ENCODE results near the gene FBXW12.

FBXW12 gene

DNA sequence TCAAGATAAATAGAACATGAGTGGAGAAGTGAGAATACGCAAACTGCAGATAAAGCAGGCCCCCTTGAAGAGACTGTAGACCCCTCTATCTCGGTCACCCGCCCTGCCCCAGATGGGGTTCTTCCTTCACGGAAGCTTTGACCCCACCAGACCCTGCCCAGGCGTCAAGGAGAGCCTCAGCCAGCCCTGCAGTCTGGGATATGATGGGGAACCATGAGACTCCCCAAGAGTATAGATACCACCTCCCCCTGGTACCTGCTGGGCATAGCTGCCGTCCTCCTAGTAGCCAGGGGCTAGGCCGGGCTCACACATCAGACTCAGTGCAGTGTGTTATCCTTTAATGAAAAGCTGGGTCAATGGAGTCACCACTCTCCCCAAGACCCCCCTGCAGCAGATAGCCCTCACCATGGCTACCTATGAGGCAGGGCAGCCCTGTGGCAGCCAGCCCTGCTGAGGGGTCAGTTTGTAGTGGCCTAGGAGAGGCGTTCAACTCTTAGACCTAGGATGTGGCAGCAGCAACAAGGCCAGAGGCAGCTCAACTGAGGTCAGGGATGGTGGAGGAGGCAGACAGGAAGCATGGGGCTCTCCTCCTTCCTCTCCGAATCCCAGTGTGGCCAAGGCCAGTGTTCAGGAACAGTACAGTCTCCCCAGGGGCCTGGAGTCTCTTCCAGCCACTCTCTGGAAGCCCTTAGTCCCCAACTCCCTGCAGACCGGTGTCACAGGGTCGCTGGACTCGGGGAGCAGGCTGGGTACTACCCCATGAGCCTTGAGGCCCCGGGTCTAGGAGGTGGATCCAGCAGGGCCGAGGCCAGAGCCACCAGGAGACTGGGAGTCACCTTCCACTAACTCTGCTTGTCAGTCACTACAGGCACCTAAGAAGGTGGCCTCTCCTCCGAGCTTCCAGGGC lies 31.8 kb downstream of the FBXW12 start:
- TF ChIP-seq, protein P1, sequence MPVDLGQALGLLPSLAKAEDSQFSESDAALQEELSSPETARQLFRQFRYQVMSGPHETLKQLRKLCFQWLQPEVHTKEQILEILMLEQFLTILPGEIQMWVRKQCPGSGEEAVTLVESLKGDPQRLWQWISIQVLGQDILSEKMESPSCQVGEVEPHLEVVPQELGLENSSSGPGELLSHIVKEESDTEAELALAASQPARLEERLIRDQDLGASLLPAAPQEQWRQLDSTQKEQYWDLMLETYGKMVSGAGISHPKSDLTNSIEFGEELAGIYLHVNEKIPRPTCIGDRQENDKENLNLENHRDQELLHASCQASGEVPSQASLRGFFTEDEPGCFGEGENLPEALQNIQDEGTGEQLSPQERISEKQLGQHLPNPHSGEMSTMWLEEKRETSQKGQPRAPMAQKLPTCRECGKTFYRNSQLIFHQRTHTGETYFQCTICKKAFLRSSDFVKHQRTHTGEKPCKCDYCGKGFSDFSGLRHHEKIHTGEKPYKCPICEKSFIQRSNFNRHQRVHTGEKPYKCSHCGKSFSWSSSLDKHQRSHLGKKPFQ (tag by site-specific recombination; IDR thresholded peaks at IDR 0.05), result no peak
- TF ChIP-seq ZNF843 (tag by site-specific recombination; IDR thresholded peaks at IDR 0.05) (no peak), ZNF768 (tag by site-specific recombination; IDR thresholded peaks at IDR 0.05) (no peak), ZNF555 (tag by site-specific recombination; conservative IDR thresholded peaks at IDR 0.05) (no peak), ZNF510 (tag by site-specific recombination; IDR thresholded peaks at IDR 0.05; ENCODE audit: insufficient replicate concordance) (no peak), SP2 (tag by site-specific recombination; IDR thresholded peaks at IDR 0.05) (no peak), ZNF394 (tag by site-specific recombination; IDR thresholded peaks at IDR 0.05; ENCODE audit: borderline replicate concordance) (no peak), ZNF747 (tag by site-specific recombination; IDR thresholded peaks at IDR 0.05) (no peak), KLF16 (tag by site-specific recombination; IDR thresholded peaks at IDR 0.05) (no peak), ZNF473 (tag by site-specific recombination; IDR thresholded peaks at IDR 0.05) (no peak), HOXD13 (CRISPR knock-in tag; IDR thresholded peaks at IDR 0.05; ENCODE audit: borderline replicate concordance) (no peak), ZBTB21 (tag by site-specific recombination; IDR thresholded peaks at IDR 0.05) (no peak)
- TF ChIP-seq, protein P2, sequence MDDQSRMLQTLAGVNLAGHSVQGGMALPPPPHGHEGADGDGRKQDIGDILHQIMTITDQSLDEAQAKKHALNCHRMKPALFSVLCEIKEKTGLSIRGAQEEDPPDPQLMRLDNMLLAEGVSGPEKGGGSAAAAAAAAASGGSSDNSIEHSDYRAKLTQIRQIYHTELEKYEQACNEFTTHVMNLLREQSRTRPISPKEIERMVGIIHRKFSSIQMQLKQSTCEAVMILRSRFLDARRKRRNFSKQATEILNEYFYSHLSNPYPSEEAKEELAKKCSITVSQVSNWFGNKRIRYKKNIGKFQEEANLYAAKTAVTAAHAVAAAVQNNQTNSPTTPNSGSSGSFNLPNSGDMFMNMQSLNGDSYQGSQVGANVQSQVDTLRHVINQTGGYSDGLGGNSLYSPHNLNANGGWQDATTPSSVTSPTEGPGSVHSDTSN (CRISPR knock-in tag; IDR thresholded peaks at IDR 0.05), result no peak
- TF ChIP-seq, protein P3, sequence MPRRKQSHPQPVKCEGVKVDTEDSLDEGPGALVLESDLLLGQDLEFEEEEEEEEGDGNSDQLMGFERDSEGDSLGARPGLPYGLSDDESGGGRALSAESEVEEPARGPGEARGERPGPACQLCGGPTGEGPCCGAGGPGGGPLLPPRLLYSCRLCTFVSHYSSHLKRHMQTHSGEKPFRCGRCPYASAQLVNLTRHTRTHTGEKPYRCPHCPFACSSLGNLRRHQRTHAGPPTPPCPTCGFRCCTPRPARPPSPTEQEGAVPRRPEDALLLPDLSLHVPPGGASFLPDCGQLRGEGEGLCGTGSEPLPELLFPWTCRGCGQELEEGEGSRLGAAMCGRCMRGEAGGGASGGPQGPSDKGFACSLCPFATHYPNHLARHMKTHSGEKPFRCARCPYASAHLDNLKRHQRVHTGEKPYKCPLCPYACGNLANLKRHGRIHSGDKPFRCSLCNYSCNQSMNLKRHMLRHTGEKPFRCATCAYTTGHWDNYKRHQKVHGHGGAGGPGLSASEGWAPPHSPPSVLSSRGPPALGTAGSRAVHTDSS (tag by site-specific recombination; IDR thresholded peaks at IDR 0.05), result no peak
- TF ChIP-seq, protein P4, sequence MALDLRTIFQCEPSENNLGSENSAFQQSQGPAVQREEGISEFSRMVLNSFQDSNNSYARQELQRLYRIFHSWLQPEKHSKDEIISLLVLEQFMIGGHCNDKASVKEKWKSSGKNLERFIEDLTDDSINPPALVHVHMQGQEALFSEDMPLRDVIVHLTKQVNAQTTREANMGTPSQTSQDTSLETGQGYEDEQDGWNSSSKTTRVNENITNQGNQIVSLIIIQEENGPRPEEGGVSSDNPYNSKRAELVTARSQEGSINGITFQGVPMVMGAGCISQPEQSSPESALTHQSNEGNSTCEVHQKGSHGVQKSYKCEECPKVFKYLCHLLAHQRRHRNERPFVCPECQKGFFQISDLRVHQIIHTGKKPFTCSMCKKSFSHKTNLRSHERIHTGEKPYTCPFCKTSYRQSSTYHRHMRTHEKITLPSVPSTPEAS (tag by site-specific recombination; IDR thresholded peaks at IDR 0.05), result no peak
- TF ChIP-seq, protein P5, sequence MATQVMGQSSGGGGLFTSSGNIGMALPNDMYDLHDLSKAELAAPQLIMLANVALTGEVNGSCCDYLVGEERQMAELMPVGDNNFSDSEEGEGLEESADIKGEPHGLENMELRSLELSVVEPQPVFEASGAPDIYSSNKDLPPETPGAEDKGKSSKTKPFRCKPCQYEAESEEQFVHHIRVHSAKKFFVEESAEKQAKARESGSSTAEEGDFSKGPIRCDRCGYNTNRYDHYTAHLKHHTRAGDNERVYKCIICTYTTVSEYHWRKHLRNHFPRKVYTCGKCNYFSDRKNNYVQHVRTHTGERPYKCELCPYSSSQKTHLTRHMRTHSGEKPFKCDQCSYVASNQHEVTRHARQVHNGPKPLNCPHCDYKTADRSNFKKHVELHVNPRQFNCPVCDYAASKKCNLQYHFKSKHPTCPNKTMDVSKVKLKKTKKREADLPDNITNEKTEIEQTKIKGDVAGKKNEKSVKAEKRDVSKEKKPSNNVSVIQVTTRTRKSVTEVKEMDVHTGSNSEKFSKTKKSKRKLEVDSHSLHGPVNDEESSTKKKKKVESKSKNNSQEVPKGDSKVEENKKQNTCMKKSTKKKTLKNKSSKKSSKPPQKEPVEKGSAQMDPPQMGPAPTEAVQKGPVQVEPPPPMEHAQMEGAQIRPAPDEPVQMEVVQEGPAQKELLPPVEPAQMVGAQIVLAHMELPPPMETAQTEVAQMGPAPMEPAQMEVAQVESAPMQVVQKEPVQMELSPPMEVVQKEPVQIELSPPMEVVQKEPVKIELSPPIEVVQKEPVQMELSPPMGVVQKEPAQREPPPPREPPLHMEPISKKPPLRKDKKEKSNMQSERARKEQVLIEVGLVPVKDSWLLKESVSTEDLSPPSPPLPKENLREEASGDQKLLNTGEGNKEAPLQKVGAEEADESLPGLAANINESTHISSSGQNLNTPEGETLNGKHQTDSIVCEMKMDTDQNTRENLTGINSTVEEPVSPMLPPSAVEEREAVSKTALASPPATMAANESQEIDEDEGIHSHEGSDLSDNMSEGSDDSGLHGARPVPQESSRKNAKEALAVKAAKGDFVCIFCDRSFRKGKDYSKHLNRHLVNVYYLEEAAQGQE (tag by site-specific recombination; IDR thresholded peaks at IDR 0.05), result no peak
- H3K27ac ChIP-seq (ENCODE audit: extremely low read depth, low read depth, low read length), result no peak overlapping the region
- peaks cover 0 to 36% of the 10 kb centered on the region in 2 experiments; a peak in 1 of 3 replicates for H3K36me3 ChIP-seq (ENCODE audit: control insufficient read depth in 2 of 2, insufficient read depth in 1 of 2, low read length in 2 of 2)
- POLR2A ChIA-PET, result interaction anchor here (1.3 kb wide), 1 partner anchor 32 kb away, joined by 5 read pairs; no protein-coding TSS in a partner anchor
- H3K4me3 ChIP-seq (ENCODE audit: low read depth, low read length), result no peak overlapping the region
- H3K9me3 ChIP-seq (ENCODE audit: control insufficient read depth, insufficient read depth, low read depth, low read length), result no peaks in the 10 kb centered on the region
- CTCF ChIA-PET, result interaction anchor here (5.2 to 7.2 kb wide), 2 partner anchors 31 to 145 kb away, joined by 40 to 238 read pairs; no protein-coding TSS in a partner anchor
- H3K4me1 ChIP-seq (ENCODE audit: control insufficient read depth, insufficient read depth, low read length), result no peaks in the 10 kb centered on the region
